HepG2 (cell line): ENCODE data around the gene SNAP47. TPM values are rescaled to one million over a fixed set of nuclear protein-coding genes. Genes with fewer than 3 reads are reported as not detected.

Experiments
- AGO2 ChIP-seq: fragments of 200-400 bp; formaldehyde crosslinking; optimal IDR thresholded peaks from 2 replicates; pipeline ENCODE3; 2017; ENCODE audit warnings: mild to moderate bottlenecking, low read depth, low read length, moderate library complexity
- FLYWCH1 ChIP-seq: sonication (generic); formaldehyde crosslinking; IDR thresholded peaks from 2 replicates; pipeline ENCODE4 v1.8.1; 2023; ENCODE audit warnings: mild to moderate bottlenecking, missing genetic modification reagents
- HDAC1 ChIP-seq: sonication (generic); formaldehyde crosslinking; IDR thresholded peaks from 2 replicates; pipeline ENCODE4 v1.5.1; 2020; ENCODE audit warnings: mild to moderate bottlenecking, missing genetic modification reagents
- KDM2A ChIP-seq: sonication (generic); formaldehyde crosslinking; IDR thresholded peaks from 2 replicates; pipeline ENCODE4 v1.4.0; 2020; ENCODE audit warnings: low read depth, missing genetic modification reagents, borderline replicate concordance
- KLF13 ChIP-seq: sonication (generic); formaldehyde crosslinking; IDR thresholded peaks from 2 replicates; pipeline ENCODE4 v1.4.0; 2020; ENCODE audit warnings: mild to moderate bottlenecking, missing genetic modification reagents
- NFIB ChIP-seq: sonication (generic); formaldehyde crosslinking; IDR thresholded peaks from 2 replicates; pipeline ENCODE4 v1.9.0; 2021; ENCODE audit warnings: missing genetic modification reagents, mild to moderate bottlenecking, borderline replicate concordance
- ZBTB7A ChIP-seq: sonication (generic); formaldehyde crosslinking; IDR thresholded peaks from 2 replicates; pipeline ENCODE4 v1.8.0; 2022; ENCODE audit warnings: mild to moderate bottlenecking, missing genetic modification reagents
- ZNF547 ChIP-seq: sonication (generic); formaldehyde crosslinking; IDR thresholded peaks from 2 replicates; pipeline ENCODE4 v1.5.1; 2020; ENCODE audit warnings: mild to moderate bottlenecking, missing genetic modification reagents
- polyA plus RNA-seq, 8 experiments: library from polyadenylated mRNA; depleted of rRNA in 3 of 8; stranded (reverse) in 7 of 8; unstranded in 1 of 8; fragments of >200 nt; fragmentation: Illumina TruSeq in 4 of 8; extraction: Trizol in 4 of 8; gene quantifications; 2 replicates each; pipeline versions ENCODE4 v1.2.1 to v1.2.3, GENCODE V29; 2011 to 2016; ENCODE audit warnings: low read depth in 4 of 8, missing spikeins in 1 of 8, mixed read lengths in 1 of 8; ENCODE audit not compliant: insufficient read depth in 1 of 8
- total RNA-seq, 5 experiments: library from RNA; depleted of rRNA; stranded (reverse); fragments of >200 nt; fragmentation: Illumina TruSeq; extraction: Trizol; gene quantifications; 2 replicates each; pipeline ENCODE4 v1.2.3, GENCODE V29; 2016; ENCODE audit warnings: low read depth in 1 of 5
- TF ChIP-seq, protein P1 (sequence below): sonication (generic); formaldehyde crosslinking; conservative IDR thresholded peaks from 2 replicates; pipeline ENCODE4 v1.4.0; 2020; ENCODE audit warnings: mild to moderate bottlenecking, missing genetic modification reagents, moderate library complexity
- TF ChIP-seq, protein P2 (sequence below): sonication (generic); formaldehyde crosslinking; IDR thresholded peaks from 2 replicates; pipeline ENCODE4 v1.8.1; 2023; ENCODE audit warnings: mild to moderate bottlenecking, moderate library complexity, missing genetic modification reagents
- TF ChIP-seq, protein P3 (sequence below): sonication (generic); formaldehyde crosslinking; IDR thresholded peaks from 2 replicates; pipeline ENCODE4 v1.4.0; 2020; ENCODE audit warnings: mild to moderate bottlenecking, missing genetic modification reagents
- TF ChIP-seq, protein P4 (sequence below): sonication (generic); formaldehyde crosslinking; IDR thresholded peaks from 2 replicates; pipeline ENCODE4 v1.4.0; 2020; ENCODE audit warnings: missing genetic modification reagents

The SNAP47 gene
- total and polyA plus RNA-seq, 2 of the 13 experiments (the other 11 are each of a cell fraction or from before 2014, with no cell fraction given) = 13.6 to 25.1 TPM

DNA sequence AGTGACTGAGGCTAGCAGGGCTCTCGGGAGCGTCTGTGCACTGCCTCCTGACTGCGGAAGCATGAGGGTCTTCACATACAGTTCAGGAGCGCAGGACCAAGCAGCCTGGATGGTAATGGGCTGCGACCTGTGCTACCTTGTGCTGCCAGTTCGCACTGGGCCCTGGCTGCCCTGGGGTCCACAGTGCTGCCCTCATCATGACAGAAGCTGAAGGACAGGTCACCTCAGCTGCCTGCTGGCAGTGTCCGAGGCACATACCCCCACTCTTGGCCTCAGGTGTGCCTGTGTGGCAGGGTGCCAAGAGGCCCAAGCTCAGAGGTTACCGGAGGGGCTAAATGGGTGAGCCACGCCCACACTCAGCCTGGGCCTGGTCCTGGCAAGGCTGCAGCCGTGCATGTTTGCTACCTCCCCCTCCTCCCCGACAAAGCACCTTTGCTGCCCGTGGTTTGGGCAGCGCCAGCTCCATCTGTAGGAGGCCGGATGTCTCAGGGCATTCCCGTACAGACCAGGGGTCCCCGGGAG is 4.5 kb upstream of the SNAP47 start (continued):
- TF ChIP-seq ZBTB7A (CRISPR knock-in tag) (peak; percentile 62; the same call in 1 of the 2 replicates), KDM2A (peak; percentile 68; the same call in 1 of the 2 replicates), KLF13 (CRISPR knock-in tag) (no peak), AGO2 (peak; percentile 87), HDAC1 (CRISPR knock-in tag) (0 out of 2 replicates have a peak, but pooled peaks have one; percentile 36), ZNF547 (CRISPR knock-in tag) (no peak), FLYWCH1 (CRISPR knock-in tag) (no peak), NFIB (CRISPR knock-in tag) (peak; percentile 92; the same call in 1 of the 2 replicates)
- TF ChIP-seq, protein P1, sequence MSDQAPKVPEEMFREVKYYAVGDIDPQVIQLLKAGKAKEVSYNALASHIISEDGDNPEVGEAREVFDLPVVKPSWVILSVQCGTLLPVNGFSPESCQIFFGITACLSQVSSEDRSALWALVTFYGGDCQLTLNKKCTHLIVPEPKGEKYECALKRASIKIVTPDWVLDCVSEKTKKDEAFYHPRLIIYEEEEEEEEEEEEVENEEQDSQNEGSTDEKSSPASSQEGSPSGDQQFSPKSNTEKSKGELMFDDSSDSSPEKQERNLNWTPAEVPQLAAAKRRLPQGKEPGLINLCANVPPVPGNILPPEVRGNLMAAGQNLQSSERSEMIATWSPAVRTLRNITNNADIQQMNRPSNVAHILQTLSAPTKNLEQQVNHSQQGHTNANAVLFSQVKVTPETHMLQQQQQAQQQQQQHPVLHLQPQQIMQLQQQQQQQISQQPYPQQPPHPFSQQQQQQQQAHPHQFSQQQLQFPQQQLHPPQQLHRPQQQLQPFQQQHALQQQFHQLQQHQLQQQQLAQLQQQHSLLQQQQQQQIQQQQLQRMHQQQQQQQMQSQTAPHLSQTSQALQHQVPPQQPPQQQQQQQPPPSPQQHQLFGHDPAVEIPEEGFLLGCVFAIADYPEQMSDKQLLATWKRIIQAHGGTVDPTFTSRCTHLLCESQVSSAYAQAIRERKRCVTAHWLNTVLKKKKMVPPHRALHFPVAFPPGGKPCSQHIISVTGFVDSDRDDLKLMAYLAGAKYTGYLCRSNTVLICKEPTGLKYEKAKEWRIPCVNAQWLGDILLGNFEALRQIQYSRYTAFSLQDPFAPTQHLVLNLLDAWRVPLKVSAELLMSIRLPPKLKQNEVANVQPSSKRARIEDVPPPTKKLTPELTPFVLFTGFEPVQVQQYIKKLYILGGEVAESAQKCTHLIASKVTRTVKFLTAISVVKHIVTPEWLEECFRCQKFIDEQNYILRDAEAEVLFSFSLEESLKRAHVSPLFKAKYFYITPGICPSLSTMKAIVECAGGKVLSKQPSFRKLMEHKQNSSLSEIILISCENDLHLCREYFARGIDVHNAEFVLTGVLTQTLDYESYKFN (CRISPR knock-in tag) = peak; percentile 21; the same call in 1 of the 2 replicates
- TF ChIP-seq, protein P2, sequence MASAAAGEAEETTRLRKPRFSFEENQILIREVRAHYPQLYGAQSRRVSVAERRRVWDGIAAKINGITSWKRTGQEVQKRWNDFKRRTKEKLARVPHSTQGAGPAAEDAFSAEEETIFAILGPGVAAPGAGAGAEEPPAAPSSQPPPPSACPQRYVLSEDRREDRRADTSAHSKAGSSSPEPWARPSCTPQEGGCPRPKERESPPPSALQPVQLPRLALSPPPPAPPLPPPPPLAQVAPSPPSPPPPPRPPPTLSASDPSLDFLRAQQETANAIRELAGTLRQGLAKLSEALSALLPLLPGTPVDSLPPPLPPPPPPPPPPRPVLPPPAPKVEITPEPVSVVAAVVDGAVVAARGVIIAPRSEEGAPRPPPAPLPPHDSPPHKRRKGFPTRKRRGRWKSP (CRISPR knock-in tag) = no peak
- TF ChIP-seq, protein P3, sequence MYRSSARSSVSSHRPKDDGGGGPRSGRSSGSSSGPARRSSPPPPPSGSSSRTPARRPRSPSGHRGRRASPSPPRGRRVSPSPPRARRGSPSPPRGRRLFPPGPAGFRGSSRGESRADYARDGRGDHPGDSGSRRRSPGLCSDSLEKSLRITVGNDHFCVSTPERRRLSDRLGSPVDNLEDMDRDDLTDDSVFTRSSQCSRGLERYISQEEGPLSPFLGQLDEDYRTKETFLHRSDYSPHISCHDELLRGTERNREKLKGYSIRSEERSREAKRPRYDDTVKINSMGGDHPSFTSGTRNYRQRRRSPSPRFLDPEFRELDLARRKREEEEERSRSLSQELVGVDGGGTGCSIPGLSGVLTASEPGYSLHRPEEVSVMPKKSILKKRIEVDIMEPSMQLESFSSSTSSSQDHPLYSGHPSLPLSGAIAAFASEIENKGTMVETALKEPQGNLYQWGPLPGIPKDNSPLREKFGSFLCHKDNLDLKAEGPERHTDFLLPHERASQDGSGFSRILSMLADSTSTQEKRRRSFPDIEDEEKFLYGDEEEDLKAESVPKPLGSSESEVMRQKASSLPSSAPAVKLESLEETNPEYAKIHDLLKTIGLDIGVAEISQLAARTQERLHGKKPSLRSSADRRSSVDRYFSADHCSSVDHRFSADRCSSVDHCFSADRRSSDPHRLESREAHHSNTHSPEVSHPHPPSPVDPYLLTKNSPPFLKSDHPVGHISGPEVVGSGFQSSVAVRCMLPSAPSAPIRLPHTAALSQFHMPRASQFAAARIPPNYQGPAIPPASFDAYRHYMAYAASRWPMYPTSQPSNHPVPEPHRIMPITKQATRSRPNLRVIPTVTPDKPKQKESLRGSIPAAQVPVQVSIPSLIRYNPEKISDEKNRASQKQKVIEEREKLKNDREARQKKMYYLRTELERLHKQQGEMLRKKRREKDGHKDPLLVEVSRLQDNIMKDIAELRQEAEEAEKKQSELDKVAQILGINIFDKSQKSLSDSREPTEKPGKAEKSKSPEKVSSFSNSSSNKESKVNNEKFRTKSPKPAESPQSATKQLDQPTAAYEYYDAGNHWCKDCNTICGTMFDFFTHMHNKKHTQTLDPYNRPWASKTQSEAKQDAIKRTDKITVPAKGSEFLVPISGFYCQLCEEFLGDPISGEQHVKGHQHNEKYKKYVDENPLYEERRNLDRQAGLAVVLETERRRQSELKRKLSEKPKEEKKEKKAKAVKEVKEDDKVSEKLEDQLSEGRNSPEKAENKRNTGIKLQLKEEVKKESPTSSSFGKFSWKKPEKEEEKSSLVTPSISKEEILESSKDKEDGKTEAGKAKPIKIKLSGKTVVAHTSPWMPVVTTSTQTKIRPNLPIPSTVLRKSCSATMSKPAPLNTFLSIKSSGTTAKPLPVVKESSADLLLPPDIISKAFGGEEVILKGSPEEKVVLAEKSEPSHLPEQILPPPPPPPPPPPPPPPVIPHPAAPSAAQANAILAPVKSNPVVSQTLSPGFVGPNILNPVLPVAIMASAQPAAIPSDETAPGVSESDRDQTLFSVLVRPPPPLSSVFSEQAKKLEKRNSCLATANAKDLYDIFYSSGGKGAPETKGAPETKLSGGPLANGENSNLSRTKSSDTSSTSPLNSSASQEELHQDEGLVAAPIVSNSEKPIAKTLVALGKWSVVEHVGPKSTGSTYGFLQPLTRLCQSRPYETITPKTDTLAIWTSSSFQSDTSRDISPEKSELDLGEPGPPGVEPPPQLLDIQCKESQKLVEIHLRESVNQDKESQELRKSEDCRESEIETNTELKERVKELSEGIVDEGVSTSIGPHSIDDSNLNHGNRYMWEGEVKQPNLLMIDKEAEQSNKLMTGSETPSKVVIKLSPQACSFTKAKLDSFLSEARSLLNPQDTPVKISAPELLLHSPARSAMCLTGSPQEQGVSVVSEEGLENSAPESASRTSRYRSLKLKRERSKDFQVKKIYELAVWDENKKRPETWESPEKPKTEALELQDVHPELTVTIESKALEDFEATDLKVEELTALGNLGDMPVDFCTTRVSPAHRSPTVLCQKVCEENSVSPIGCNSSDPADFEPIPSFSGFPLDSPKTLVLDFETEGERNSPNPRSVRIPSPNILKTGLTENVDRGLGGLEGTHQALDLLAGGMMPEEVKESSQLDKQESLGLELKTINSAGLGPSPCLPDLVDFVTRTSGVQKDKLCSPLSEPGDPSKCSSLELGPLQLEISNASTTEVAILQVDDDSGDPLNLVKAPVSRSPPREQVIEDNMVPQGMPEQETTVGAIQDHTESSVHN (CRISPR knock-in tag) = 0 out of 2 replicates have a peak, but pooled peaks have one; percentile 30
- TF ChIP-seq, protein P4, sequence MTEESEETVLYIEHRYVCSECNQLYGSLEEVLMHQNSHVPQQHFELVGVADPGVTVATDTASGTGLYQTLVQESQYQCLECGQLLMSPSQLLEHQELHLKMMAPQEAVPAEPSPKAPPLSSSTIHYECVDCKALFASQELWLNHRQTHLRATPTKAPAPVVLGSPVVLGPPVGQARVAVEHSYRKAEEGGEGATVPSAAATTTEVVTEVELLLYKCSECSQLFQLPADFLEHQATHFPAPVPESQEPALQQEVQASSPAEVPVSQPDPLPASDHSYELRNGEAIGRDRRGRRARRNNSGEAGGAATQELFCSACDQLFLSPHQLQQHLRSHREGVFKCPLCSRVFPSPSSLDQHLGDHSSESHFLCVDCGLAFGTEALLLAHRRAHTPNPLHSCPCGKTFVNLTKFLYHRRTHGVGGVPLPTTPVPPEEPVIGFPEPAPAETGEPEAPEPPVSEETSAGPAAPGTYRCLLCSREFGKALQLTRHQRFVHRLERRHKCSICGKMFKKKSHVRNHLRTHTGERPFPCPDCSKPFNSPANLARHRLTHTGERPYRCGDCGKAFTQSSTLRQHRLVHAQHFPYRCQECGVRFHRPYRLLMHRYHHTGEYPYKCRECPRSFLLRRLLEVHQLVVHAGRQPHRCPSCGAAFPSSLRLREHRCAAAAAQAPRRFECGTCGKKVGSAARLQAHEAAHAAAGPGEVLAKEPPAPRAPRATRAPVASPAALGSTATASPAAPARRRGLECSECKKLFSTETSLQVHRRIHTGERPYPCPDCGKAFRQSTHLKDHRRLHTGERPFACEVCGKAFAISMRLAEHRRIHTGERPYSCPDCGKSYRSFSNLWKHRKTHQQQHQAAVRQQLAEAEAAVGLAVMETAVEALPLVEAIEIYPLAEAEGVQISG = peak; percentile 32; the same call in 1 of the 2 replicates
